HG03108 (cell line): Measurements from ENCODE around the gene IER5L.
"Not testable (repeated sequence)": the region's sequence is repeated elsewhere in the genome, so short reads cannot be mapped to it uniquely, and the experiment has no call there.

Experiments
- ATAC-seq: cut with Tn5 transposase; IDR thresholded peaks from one replicate; pipeline ENCODE4 v1.9.1; 2021; ENCODE audit warnings: moderate library complexity; ENCODE audit not compliant: unreplicated experiment

The IER5L gene

DNA sequence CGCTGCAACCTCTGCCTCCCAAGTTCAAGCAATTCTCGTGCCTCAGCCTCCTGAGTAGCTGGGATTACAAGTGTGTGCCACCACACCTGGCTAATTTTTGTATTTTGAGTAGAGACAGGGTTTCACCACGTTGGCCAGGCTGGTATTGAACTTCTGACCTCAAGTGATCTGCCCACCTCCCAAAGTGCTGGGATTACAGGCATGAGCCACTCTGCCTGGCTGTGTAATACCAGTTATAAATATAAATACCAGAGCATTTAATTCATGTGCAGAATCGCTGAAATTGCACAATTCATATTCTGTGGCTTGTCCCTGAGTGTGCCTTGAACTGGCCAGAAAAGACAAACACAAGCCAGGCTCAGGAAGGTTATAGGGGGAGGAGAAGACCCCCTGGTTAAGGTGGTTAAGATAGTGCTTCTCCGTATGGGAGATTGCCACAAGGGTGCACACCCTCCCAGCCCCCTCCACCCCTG is 14.8 kb downstream of the IER5L start:
- ATAC-seq: not testable (repeated sequence)

DNA sequence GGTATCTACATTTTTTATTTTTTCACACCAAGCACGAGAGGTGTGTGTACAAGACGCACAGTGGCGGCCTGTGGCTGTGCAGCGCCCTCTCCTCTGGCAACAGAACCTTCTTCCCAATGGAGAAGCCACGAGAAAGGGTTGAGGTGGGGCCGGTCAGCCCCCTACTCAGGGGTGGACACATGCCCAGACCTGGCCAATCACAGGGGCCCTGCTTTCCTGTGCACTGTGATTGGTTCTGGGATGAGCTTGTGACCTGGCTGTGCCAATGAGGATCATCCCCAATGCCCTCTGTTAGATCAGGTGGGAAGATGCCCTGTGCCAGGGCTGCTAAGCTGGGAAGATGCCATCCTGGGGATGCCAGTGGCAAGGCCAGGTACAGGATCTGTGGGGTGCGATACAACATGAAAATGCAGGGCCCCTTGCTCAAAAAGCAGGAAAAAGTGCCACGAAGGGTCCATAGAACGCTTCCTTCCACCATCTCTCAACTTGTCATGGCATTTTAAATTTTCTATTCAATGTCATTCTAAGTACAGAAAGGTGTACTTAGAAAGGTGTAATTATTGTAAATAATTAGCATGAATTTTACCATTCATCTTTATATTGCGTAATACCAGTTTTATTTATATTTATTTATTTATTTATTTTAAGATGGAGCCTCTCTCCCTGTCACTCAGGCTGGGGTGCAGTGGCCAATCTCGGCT is 15.4 kb downstream of the IER5L start:
- no peak for ATAC-seq

DNA sequence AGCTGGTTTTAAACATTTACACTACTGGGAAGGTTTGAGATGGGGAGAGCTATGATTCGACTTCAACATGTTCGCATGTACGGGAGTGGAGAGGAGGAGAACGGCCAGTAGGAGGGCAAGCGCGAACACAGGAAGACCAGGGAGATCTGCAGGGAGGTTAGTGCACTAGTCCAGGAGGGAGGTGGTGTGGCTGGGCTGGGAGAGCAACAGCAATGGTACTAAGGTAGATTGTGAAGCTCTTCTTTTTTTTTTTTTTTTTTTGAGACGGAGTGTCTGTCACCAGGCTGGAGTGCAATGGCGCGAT is 16.6 kb downstream of the IER5L start:
- ATAC-seq: no peak

DNA sequence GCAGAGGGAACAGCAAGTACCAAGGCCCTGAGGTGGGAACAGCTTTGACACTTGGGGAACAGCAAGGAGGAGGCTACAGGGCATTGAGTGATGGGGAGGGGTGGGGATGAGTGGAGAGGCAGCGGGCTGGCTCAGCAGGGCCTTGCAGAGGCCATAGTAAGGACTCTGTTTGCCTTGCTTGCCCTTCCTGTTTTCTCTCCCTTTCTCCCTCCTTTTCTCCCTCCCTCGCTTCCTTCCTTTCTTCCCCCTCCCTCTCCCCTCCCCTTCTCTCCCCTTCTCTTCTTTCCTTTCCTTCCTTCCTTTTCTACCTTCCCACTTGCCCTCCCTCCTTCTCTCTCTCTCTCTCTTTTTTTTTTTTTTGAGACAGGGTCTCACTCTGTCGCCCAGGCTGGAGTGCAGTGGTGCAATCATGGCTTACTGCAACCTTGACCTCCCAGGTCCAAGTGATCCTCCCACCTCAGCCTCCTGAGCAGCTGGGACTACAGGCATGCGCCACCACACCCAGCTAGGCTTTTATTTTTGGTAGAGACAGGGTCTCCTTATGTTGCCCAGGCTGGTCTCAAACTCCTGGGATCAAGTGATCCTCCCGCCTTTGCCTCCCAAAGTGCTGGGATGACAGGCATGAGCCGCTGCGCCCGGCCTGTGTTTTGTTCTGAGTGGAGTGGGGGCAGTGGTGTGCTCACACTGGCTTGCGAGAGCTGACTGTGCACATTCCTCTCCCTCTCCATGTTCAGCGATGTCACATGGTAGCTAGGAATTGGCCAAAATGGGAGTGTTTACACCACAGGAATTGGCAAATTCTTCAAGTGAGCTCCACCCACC is 17.1 kb downstream of the IER5L start:
- no peak for ATAC-seq

DNA sequence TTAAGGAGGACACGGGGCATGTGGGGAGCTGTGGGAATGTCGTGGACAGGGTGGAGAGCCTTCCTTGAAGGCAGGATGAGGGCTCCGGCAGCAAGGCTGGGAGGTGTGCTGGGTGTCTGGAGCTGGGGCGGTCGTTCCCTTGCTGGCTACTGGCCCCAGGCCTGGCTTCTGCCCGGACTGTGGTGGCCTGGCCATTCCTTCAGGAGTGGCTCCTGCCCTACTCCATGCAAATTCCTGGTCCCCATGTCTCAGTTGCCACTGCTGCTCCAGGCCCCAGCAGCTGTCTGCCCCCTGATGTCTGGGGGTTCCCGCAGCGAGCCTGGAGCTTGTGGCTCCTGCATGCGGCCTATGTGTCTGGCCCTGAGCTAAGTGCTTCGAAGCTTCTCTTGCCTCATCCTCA is 21.9 kb downstream of the IER5L start:
- ATAC-seq: no peak

DNA sequence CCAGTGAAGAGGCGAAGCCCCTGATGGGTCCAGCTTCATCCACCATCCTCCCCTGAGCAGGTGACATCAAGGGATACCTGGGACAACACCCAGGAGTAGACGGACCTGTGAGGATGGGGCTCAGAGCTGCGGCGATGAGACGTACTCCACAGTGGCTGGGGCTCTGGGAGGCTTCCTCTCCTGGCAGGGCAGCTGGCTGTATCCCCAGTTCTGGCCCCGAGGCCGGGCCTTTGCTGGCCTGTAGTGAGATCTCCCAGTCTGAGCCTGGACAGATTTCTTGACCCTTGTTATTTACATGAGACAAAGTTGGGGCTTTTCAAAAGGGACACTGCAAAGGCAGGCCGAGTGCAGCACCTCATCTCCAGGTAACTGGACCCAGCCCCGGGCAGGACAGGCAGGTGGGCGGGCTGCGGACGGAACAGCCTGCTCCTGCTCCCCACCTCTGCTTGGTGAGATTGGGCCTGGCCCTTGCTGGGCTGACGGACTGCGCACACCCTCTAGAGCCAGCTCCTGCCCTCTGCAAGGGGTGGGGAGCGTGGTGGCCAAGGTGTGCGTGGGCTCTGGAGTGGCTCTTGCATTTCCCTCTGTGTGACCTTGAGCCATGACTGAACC is 23.1 kb downstream of the IER5L start:
- ATAC-seq: no peak

DNA sequence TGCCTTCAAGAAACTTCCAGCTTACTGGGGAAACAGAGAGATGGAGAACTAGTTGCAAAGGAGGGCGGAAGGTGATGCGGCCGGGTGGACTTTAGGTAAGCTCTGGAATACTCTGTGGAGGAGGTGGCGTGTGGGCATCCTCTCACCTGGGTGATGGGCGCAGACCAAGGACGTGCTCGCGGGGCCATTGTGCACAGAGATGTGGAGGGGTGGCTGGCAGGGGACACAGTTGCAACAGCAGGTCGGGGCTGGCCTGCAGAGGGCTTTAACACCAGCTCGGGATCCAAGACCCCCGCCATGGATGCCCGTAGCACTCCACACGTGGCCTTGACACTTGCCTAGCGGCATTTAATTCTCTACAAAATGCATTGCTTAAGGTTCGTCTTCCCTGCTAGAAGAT is 26.6 kb downstream of the IER5L start:
- ATAC-seq: no peak

DNA sequence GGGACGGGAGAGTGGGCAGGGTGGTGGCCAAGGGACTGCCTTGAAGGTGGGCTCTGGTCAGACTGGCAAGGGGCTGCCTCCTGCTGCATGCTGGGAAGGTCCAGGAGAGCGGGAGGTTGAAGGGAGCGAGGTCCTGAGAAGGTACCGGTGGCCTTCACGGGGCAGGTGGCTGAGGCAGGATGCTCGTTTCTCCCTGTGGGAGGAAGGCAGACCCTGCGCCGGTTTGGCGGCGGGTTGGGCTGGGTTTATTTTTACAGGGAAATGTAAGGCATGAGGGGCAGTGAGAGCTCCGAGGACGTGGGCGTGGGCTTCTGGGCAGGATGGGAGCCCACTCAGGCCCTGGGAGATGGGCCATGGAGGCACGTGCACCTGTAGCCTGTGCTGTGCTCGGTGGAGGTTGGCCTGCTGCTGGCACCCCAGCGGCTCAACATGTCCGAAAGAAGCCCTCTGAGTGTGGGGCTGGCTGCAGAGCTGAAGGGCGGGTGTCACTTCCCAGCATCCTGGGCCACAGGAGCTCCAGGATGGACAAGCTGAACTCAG is 27.3 kb downstream of the IER5L start:
- no peak for ATAC-seq

DNA sequence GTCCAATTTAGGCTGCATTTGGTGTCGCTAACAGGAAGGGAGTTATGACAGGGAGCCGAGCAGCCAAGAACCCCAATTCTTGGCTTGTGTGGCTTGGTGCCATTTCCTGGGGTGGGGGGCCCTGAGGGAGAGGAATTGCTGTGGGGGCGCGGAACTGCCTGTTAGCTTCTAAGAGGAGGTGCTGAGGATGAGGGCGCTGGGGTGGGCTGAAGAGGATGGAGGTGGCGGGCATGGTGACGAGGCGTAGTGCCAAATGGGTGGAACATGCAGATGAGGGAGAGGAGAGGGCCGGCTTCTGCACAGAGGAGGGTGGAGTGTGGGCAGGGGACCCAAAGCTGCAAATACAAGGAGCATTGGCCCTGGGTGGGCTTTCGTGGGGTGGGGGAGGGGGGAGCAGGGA is 27.9 kb downstream of the IER5L start:
- no peak for ATAC-seq

DNA sequence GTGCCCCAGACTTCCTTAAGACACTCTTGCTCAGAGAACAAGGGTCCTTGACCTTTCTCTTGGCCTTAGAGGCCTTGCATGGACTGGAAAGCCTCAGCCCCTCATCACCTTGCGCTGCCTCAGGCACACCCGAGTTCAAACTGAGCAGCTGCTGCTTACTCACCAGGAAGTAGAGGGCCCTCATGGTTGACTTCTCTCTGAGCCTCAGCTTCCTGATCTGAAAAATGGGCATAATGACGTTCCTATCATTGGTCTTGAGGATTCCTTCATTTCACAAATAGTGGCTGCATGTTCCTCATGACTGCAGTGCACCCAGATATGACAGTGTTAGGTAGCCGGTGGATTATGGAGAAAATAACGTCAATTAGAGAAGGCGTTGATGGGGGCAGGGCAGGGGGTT is 28.6 kb downstream of the IER5L start:
- ATAC-seq: no peak

DNA sequence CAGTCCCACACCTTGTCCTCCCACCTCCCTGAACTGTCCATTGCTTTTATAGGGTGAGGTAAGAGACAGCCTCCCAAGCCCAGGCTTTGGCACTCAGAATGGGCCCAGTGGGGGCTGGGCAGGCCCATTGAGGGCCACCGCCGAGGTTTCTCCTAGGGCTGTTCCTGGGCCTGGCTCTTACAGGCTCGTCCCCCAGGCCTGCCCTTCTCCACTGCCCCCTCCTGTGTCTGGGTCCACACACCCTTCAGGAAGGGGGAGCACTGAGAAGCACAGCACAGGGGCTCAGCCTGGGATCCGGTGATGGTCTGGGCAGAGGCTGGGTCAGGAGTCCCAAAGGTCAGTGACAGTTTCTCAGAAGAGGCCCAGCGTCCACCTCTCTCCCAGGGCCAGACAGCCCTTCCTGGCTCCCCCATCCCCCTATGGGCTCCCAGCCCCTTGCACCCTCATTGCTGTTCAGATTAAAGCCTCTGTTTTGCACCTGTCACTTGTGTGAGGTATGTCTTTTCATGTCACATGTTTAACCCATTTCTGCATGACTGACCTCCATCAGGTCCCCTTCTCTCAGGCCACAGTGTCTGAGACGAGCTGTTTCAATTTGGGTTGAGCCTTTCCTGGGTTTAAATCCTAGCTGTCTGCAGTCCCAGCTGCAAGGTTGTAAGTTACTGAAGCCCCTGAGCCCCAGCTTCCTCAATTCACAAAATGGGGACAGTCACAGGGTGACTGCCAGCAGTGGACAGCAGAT is 29.4 kb downstream of the IER5L start:
- ATAC-seq: no peak

DNA sequence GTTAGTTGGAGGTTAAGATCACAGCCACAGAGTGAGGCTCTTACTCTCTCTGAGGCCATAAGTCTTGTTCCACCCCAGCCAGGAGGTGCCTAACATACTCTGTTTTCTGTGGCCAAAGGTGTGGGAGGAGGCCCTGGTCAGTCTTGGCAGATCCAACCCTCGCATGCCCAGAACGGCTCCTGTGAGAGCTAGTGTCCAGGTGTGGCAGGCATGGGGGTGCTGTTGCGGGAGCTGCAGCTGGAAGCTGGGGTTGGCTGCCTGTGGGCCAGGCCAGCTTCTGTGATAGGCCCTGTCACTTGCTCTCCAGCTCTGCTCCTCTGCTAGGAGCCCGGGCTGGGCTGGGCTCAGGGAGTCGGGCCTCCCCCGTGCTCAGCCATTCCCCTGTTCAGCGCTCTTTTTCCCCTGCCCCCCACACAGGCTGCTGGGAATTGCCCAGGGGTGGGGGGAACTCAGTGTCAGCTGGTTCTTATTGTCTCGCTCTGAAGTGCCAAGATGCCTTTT is 31.6 kb downstream of the IER5L start:
- no peak for ATAC-seq

DNA sequence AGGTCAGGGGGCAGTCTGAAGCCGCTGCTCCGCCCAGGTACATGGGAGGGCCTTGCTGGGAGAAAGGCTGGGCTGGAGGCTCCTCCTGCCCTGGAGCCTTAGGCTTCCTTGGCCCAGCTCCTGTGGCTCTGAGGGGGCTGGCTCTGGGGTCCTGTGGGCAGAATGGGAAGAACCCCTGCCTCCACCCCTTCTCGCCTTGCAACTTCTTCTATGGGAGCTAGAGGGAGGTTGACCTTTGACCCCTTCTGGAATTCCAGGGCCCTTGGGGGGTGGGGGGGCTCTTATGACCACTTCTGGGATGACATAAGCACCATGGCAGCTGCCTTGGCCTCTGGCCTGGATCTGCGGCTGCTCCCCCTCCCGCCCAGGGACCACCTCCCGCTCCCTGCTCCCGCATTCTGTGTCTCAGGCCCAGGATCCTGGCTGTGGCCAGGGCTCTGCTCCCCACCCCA is 32.2 kb downstream of the IER5L start:
- no peak for ATAC-seq

DNA sequence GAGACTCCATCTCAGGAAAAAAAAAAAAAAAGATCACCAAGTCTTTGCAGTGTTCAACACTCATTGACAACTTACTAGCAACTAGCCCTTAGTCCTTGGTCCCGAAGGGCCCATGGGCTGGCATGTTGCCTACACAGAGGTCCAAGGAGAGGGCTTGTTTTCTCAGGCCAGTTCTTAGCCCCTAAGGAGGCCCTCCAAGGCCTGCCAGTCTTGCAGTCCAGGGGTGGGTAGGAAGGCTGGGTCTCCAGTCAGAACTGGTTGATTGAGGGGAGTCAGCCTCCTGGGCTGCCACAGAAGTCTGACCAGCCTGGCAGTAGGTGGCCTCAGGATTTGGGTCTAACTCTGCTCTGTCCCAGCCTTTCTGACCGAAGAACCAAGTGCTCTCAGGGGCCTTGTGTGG is 32.7 kb downstream of the IER5L start:
- ATAC-seq: no peak

DNA sequence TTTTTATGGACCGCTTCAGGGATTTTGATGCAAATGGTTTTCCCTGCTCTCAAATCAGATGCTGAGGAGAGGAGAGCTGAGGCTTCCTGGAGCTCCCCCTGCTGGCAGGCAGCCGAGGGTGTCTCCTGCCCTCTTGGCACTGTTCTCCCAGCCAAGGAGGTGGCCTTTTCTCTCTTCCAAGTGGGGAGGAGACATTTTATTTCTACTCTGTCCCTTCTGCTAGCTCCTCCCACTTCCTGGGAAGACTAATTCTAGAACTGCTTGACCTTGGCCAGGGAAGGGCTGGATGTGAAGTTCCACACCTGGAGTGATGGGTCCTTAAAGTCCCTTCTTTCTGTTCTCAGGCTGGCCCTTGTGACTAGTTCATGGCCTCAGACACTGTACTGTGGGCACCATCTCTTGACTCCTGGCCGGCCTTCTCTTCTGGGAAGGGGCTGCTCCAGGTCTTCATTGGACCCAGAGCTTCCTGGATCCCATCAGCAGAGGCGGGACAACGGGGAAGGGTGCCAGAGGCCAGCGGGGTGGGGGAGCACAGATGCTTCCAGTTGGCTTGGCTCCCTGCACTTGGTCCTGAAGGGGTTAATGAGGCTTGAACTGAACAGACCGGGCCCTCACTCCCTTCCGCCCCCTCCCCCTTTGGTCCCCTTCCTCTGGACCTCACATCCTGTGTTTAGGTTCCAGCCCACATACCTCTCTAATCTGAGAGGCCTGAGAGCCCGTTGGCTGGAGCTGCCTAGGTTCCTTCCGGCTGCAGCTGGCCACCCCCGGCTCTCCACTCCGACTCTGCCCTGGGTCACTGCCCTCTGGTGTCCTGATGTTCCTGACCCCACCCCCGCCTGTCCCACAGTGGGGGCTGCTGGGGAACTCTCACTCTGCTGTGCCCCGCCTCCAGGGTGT is 34.8 kb downstream of the IER5L start:
- no peak for ATAC-seq

DNA sequence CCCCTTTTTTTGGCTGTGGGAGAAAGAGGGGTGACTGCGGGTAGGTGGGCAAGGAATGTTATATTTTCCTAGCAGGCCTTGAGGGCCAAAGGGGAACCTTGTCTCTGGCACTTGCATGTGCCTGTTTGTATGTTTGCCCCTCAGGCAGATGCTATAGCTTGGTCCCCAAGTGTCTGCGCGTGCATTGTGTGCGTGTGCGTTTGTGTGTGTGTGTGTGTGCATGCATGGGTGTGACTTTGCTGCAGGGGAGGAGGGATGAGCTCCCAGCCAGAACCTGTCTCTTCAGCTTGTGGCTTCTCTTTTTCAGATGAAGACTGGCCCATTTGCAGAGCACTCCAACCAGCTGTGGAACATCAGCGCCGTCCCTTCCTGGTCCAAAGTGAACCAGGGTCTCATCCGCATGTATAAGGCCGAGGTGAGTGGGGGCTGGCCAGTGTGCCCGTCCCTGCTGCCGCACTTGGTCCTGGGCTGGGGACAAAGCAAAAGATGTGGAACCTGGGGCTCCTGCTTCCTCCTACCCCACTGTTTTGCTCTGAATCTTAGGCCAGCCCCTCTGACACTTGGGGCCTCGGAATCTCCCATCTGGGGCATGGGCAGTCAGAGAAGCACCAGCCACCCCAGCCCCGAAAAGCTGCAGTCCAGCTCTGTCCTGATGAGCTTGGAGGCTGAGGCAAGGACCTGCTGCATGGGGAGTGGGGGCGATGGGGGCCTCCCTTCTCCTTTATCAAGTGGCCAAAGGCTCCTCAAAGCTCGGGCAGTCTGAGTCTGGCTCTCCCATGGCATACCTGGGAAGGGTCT is 35.7 kb downstream of the IER5L start:
- ATAC-seq: no peak

DNA sequence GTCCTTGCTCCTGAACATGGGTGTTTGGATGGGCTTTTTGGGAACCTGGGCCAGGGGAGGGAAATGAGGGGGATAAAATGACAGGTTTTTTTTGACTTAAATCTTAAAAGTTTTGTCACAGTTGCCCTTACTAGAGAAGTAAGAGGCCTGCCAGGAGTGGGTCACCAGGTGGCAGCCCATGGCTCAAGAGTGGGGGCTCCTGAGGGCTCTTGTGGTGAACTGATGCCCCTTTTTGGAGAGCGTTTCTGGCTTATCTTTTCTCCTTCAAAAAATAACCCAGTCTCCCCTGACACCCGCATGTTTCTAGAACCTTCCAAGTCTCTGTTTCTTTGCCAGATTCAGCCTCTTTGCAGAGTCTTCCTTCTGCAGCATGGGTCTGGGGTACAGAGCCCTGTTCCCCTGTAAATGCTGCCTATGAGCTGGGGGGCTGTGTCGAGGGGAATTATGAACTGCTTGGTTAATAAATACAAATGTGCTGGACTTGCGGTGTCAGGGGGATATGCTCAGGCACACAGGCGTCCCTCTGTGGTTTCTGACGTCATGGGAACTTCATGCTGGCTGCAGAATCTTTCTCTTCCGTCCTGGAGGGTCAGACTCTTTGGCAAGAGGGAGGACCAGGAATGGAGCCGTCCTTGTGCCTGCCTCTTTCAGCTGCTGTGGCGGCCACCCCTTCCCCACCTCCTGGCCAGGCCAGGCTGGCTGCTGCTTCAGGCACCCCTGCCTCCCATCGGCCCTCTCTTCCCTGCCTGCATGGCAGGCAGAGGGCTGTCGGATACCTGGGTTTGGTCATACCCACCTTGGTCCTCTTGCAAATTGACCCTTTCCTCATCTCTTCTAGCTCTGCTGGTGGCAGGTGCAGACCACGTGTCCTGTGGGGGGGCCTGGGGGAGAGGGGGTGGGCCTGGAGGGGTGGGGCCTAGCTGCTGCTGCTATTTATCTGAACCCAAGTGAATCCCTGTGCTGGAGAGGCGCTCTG is 36.7 kb downstream of the IER5L start:
- no peak for ATAC-seq
